SK-N-SH treated with all-trans-retinoic acid at 6 μM for 48 hours (cell line): Measurements from ENCODE around the gene SLC27A5.
"Not testable (repeated sequence)": the region's sequence is repeated elsewhere in the genome, so short reads cannot be mapped to it uniquely, and the experiment has no call there.

Experiments
- ATAC-seq: fragments of 200-7000 bp; cut with Tn5 transposase; 3 replicates; pipeline ENCODE4 v1.9.1; 2020; ENCODE audit warnings: mild to moderate bottlenecking, moderate library complexity
- ARNTL ChIP-seq: fragments of 450-650 bp; formaldehyde crosslinking; IDR thresholded peaks from 2 replicates; pipeline ENCODE4 v1.5.0; 2020; ENCODE audit warnings: low read depth, mild to moderate bottlenecking, moderate library complexity, borderline replicate concordance
- CREB5 ChIP-seq: fragments of 250-450 bp; sonication (Bioruptor Pico); IDR thresholded peaks from 2 replicates; pipeline ENCODE4 v1.5.1; 2020; ENCODE audit warnings: low read depth, mild to moderate bottlenecking, moderate library complexity
- CSDC2 ChIP-seq: fragments of 250-450 bp; sonication (Bioruptor Pico); IDR thresholded peaks from 2 replicates; pipeline ENCODE4 v1.5.0; 2020; ENCODE audit warnings: mild to moderate bottlenecking, moderate library complexity
- CSRNP3 ChIP-seq: fragments of 250-450 bp; sonication (Bioruptor Pico); IDR thresholded peaks from 2 replicates; pipeline ENCODE4 v1.5.1; 2021; ENCODE audit warnings: mild to moderate bottlenecking, moderate library complexity
- ESRRG ChIP-seq: fragments of 250-450 bp; sonication (Bioruptor Pico); IDR thresholded peaks from 2 replicates; pipeline ENCODE4 v1.6.1; 2021; ENCODE audit warnings: mild to moderate bottlenecking
- GLIS3 ChIP-seq: fragments of 250-450 bp; sonication (Bioruptor Pico); IDR thresholded peaks from 2 replicates; pipeline ENCODE4 v1.5.0; 2020; ENCODE audit warnings: mild to moderate bottlenecking, moderate library complexity
- ISL1 ChIP-seq: fragments of 250-450 bp; sonication (Bioruptor Pico); IDR thresholded peaks from 2 replicates; pipeline ENCODE4 v2.1.2; 2022; ENCODE audit warnings: mild to moderate bottlenecking, moderate library complexity
- PATZ1 ChIP-seq: fragments of 250-450 bp; sonication (Bioruptor Pico); IDR thresholded peaks from 2 replicates; pipeline ENCODE4 v1.8.0; 2020; ENCODE audit warnings: mild to moderate bottlenecking, moderate library complexity, borderline replicate concordance
- POU6F1 ChIP-seq: fragments of 250-450 bp; sonication (Bioruptor Pico); IDR thresholded peaks from 2 replicates; pipeline ENCODE4 v1.8.0; 2021; ENCODE audit warnings: low read depth, mild to moderate bottlenecking, moderate library complexity, borderline replicate concordance
- PPARA ChIP-seq: fragments of 250-450 bp; sonication (Bioruptor Pico); IDR thresholded peaks from 2 replicates; pipeline ENCODE4 v1.5.0; 2020; ENCODE audit warnings: mild to moderate bottlenecking, borderline replicate concordance
- RARB ChIP-seq: fragments of 250-450 bp; sonication (Bioruptor Pico); IDR thresholded peaks from 2 replicates; pipeline ENCODE4 v1.8.0; 2021; ENCODE audit warnings: mild to moderate bottlenecking, moderate library complexity
- SNAI2 ChIP-seq: fragments of 250-450 bp; sonication (Bioruptor Pico); IDR thresholded peaks from 2 replicates; pipeline ENCODE4 v1.5.0; 2020; ENCODE audit warnings: mild to moderate bottlenecking, moderate library complexity
- TCF4 ChIP-seq: fragments of 250-450 bp; sonication (Bioruptor Pico); IDR thresholded peaks from 2 replicates; pipeline ENCODE4 v1.8.0; 2021; ENCODE audit warnings: mild to moderate bottlenecking, moderate library complexity, borderline replicate concordance
- TOX ChIP-seq: fragments of 250-450 bp; sonication (Bioruptor Pico); IDR thresholded peaks from 2 replicates; pipeline ENCODE4 v1.8.0; 2021; ENCODE audit warnings: mild to moderate bottlenecking, moderate library complexity, borderline replicate concordance
- ZC3H10 ChIP-seq: fragments of 250-450 bp; sonication (Bioruptor Pico); IDR thresholded peaks from 2 replicates; pipeline ENCODE4 v1.5.1; 2021; ENCODE audit warnings: mild to moderate bottlenecking, moderate library complexity
- ZFP3 ChIP-seq: fragments of 250-450 bp; sonication (Bioruptor Pico); IDR thresholded peaks from 2 replicates; pipeline ENCODE4 v1.5.0; 2020; ENCODE audit warnings: mild to moderate bottlenecking, moderate library complexity
- ZFP30 ChIP-seq: fragments of 450-650 bp; formaldehyde crosslinking; IDR thresholded peaks from 2 replicates; pipeline ENCODE4 v1.5.0; 2022; ENCODE audit warnings: mild to moderate bottlenecking, moderate library complexity
- ZNF565 ChIP-seq: fragments of 450-650 bp; formaldehyde crosslinking; conservative IDR thresholded peaks from 2 replicates; pipeline ENCODE4 v1.5.0; 2020; ENCODE audit warnings: low read depth, mild to moderate bottlenecking, moderate library complexity
- ZNF70 ChIP-seq: fragments of 450-650 bp; formaldehyde crosslinking; IDR thresholded peaks from 2 replicates; pipeline ENCODE4 v1.5.0; 2020; ENCODE audit warnings: mild to moderate bottlenecking, moderate library complexity
- ZNF8 ChIP-seq: fragments of 450-650 bp; formaldehyde crosslinking; IDR thresholded peaks from 2 replicates; pipeline ENCODE4 v1.5.0; 2020; ENCODE audit warnings: mild to moderate bottlenecking, moderate library complexity

Gene SLC27A5

GRCh38 chr19:58473775-58474174 is 38.0 kb downstream of the SLC27A5 start:
- ATAC-seq = no peak
- no peak for TF ChIP-seq CREB5 (CRISPR knock-in tag)
- TF ChIP-seq ZNF565 = no peak
- no peak for TF ChIP-seq PATZ1 (CRISPR knock-in tag)
- no peak for TF ChIP-seq ZFP3 (CRISPR knock-in tag)
- no peak for TF ChIP-seq ZC3H10
- no peak for TF ChIP-seq ARNTL (CRISPR knock-in tag)
- no peak for TF ChIP-seq ZNF8
- TF ChIP-seq ESRRG = no peak
- TF ChIP-seq CSRNP3 (CRISPR knock-in tag) = no peak
- no peak for TF ChIP-seq SNAI2 (CRISPR knock-in tag)
- no peak for TF ChIP-seq ZFP30
- no peak for TF ChIP-seq ISL1
- TF ChIP-seq TCF4 (CRISPR knock-in tag) = no peak
- TF ChIP-seq PPARA (CRISPR knock-in tag) = no peak
- no peak for TF ChIP-seq TOX (CRISPR knock-in tag)
- TF ChIP-seq CSDC2 (CRISPR knock-in tag) = no peak

- no peak for TF ChIP-seq CSDC2 (CRISPR knock-in tag)
- TF ChIP-seq TCF4 (CRISPR knock-in tag) = no peak
- no peak for TF ChIP-seq ISL1
- TF ChIP-seq ZNF565 = no peak
- no peak for TF ChIP-seq GLIS3 (CRISPR knock-in tag)
- ATAC-seq = no peak
Measured at GRCh38 chr19:58471736-58472135, 40.1 kb downstream of the SLC27A5 start.

GRCh38 chr19:58470837-58471543 is 40.8 kb downstream of the SLC27A5 start:
- not testable (repeated sequence) for ATAC-seq

- TF ChIP-seq CSRNP3 (CRISPR knock-in tag) (no peak), CSDC2 (CRISPR knock-in tag) (no peak), ZC3H10 (no peak), CREB5 (CRISPR knock-in tag) (no peak), ZFP30 (no peak), ZFP3 (CRISPR knock-in tag) (no peak), RARB (CRISPR knock-in tag) (no peak), ZNF70 (CRISPR knock-in tag) (no peak), ZNF565 (no peak), ESRRG (no peak), TOX (CRISPR knock-in tag) (no peak), POU6F1 (CRISPR knock-in tag) (no peak)
- no peak for ATAC-seq
Measured at GRCh38 chr19:58469241-58470013, 42.4 kb downstream of the SLC27A5 start.
